Activated naive CD8-positive, alpha-beta T cell (primary cell): ENCODE results near the gene C13orf42.

Experiments used
- H3K27ac Mint-ChIP-seq: one replicate; pipeline ENCODE4 v1.8.0; 2021; ENCODE audit warnings: mixed read lengths
- H3K27me3 Mint-ChIP-seq: one replicate; pipeline ENCODE4 v1.8.0; 2021; ENCODE audit warnings: mixed read lengths
- H3K36me3 Mint-ChIP-seq: one replicate; pipeline ENCODE4 v1.8.0; 2021; ENCODE audit warnings: mixed read lengths
- H3K4me1 Mint-ChIP-seq: one replicate; pipeline ENCODE4 v1.8.0; 2021; ENCODE audit warnings: low read depth, mixed read lengths
- H3K4me3 Mint-ChIP-seq: one replicate; pipeline ENCODE4 v1.8.0; 2021; ENCODE audit warnings: mild to moderate bottlenecking, mixed read lengths
- H3K9me3 Mint-ChIP-seq: one replicate; pipeline ENCODE4 v1.8.0; 2021; ENCODE audit warnings: low read depth, mixed read lengths

The C13orf42 gene

GRCh38 chr13:51036418-51036817 is 74.7 kb downstream of the C13orf42 start:
- no peaks in the 10 kb centered on the region for H3K27me3 Mint-ChIP-seq
- no peaks in the 10 kb centered on the region for H3K36me3 Mint-ChIP-seq
- H3K4me3 Mint-ChIP-seq, result no peak overlapping the region
- no peak overlapping the region for H3K27ac Mint-ChIP-seq
- no peaks in the 10 kb centered on the region for H3K4me1 Mint-ChIP-seq
- no peaks in the 10 kb centered on the region for H3K9me3 Mint-ChIP-seq

DNA sequence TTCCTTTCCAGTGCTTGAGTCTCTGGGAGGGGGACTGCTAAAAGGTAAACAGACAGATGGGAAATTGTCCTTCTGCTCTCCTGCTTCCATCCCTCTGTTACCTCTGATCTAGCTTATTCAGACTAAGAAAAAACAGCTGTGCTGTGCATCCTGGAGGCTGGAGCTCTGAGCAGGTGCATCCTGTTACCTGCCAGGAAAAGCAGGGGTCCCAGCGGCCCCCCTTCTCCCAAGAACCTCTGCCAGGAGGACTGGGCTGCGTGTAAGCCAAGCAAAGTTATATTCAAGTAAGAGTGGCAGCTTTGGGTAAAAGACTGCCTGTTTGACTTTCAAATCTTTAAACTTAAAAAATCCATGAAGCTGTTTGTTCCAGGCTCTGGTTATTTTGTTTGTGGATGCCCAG is 75.1 kb downstream of the C13orf42 start:
- H3K4me1 Mint-ChIP-seq, result no peaks in the 10 kb centered on the region
- H3K9me3 Mint-ChIP-seq, result no peaks in the 10 kb centered on the region
- H3K36me3 Mint-ChIP-seq, result no peaks in the 10 kb centered on the region
- no peak overlapping the region for H3K4me3 Mint-ChIP-seq
- no peak overlapping the region for H3K27ac Mint-ChIP-seq
- H3K27me3 Mint-ChIP-seq, result no peaks in the 10 kb centered on the region

DNA sequence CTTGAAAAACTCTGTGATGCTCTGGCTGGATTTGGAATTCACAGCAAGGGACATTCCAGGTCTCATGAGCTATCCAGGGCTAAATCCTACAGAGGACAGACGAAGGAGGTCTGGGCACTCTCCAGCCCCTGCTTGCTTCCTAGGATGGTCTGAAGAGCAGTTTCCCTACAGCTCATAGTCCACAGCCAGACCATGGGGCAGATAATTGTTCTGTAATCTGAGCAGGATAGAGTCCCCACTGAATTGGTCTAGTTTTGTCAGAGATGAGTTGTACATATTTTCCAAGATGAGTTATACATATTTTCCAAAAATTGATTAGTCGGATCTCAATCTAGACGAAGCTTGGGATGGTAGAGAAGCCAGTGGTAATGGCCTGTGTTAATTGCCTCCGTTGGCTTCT is 75.6 kb downstream of the C13orf42 start:
- H3K27ac Mint-ChIP-seq, result no peak overlapping the region
- H3K36me3 Mint-ChIP-seq, result no peaks in the 10 kb centered on the region
- no peaks in the 10 kb centered on the region for H3K27me3 Mint-ChIP-seq
- no peaks in the 10 kb centered on the region for H3K4me1 Mint-ChIP-seq
- H3K9me3 Mint-ChIP-seq, result no peaks in the 10 kb centered on the region
- H3K4me3 Mint-ChIP-seq, result no peak overlapping the region

- no peaks in the 10 kb centered on the region for H3K9me3 Mint-ChIP-seq
- no peak overlapping the region for H3K27ac Mint-ChIP-seq
- H3K4me1 Mint-ChIP-seq, result no peaks in the 10 kb centered on the region
- no peak overlapping the region for H3K4me3 Mint-ChIP-seq
- peaks cover under 1% of the 10 kb centered on the region for H3K27me3 Mint-ChIP-seq
- no peaks in the 10 kb centered on the region for H3K36me3 Mint-ChIP-seq
Observed at GRCh38 chr13:51034906-51035305, 76.2 kb downstream of the C13orf42 start.

- Mint-ChIP-seq H3K4me3 (no peak overlapping the region), H3K27me3 (peaks cover 3% of the 10 kb centered on the region), H3K9me3 (no peaks in the 10 kb centered on the region), H3K27ac (no peak overlapping the region), H3K4me1 (no peaks in the 10 kb centered on the region), H3K36me3 (no peaks in the 10 kb centered on the region)
Observed at GRCh38 chr13:51033421-51034185, 77.5 kb downstream of the C13orf42 start.

DNA sequence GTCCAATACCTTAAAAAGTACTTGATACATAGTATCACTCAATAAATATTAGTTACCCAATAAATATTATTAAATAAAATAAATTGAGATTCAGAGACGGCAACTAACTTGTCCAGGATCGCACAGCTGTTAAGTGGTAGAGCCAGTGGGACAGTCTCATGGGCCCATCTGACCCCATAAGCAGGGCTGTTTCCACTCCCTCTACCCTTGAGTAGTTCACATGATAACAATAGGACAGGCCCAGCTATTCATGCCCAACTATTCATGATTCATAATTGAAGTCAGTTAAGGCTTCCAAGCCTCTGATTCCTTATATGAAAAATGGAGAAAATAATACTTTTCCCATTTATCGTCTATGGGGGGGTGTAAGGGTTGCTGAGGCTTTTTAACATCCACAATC is 78.2 kb downstream of the C13orf42 start:
- no peaks in the 10 kb centered on the region for H3K9me3 Mint-ChIP-seq
- H3K36me3 Mint-ChIP-seq, result no peaks in the 10 kb centered on the region
- H3K4me1 Mint-ChIP-seq, result no peaks in the 10 kb centered on the region
- no peak overlapping the region for H3K4me3 Mint-ChIP-seq
- H3K27me3 Mint-ChIP-seq, result peaks cover 3% of the 10 kb centered on the region
- no peak overlapping the region for H3K27ac Mint-ChIP-seq
